ENCODE results near the gene DYNLT4. TPM values are rescaled to one million over a fixed set of nuclear protein-coding genes. Genes with fewer than 3 reads are reported as not detected.

Gene DYNLT4
- total RNA-seq, 4 donors from 2014 or later = 2.4 TPM; not detected in 3

- TF ChIP-seq, protein P1, sequence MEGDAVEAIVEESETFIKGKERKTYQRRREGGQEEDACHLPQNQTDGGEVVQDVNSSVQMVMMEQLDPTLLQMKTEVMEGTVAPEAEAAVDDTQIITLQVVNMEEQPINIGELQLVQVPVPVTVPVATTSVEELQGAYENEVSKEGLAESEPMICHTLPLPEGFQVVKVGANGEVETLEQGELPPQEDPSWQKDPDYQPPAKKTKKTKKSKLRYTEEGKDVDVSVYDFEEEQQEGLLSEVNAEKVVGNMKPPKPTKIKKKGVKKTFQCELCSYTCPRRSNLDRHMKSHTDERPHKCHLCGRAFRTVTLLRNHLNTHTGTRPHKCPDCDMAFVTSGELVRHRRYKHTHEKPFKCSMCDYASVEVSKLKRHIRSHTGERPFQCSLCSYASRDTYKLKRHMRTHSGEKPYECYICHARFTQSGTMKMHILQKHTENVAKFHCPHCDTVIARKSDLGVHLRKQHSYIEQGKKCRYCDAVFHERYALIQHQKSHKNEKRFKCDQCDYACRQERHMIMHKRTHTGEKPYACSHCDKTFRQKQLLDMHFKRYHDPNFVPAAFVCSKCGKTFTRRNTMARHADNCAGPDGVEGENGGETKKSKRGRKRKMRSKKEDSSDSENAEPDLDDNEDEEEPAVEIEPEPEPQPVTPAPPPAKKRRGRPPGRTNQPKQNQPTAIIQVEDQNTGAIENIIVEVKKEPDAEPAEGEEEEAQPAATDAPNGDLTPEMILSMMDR (IDR thresholded peaks at IDR 0.05) = no peak
- peak in 1 of 2 donors; percentile 74 for DNase-seq (ENCODE audit: low spot score in 2 of 2)
- intact Hi-C loops (cut with DNase I; ENCODE audit: low total_unique reads) = loop anchor here (5.0 kb wide), 1 partner anchor 214 kb away; no protein-coding TSS in a partner anchor
- WGBS, 2 donors = 78 to 90% methylated on average over 9 of the region's 9 CpGs
- H3K4me3 ChIP-seq (ENCODE audit: low read depth, poor library complexity, severe bottlenecking) = no peak overlapping the region
These were observed 14.2 kb downstream of the DYNLT4 start for GRCh38 chr1:44792736-44793502.

GRCh38 chr1:44790968-44791801, 16.0 kb downstream of the DYNLT4 start:
- H3K4me3 ChIP-seq (ENCODE audit: low read depth, poor library complexity, severe bottlenecking) = no peak overlapping the region
- TF ChIP-seq, protein P1 (IDR thresholded peaks at IDR 0.05) = no peak
- TF ChIP-seq POLR2A (IDR thresholded peaks at IDR 0.05) = no peak
- intact Hi-C loops (cut with DNase I; ENCODE audit: low total_unique reads) = loop anchor here (5.0 kb wide), 1 partner anchor 216 kb away; no protein-coding TSS in a partner anchor
- 66 to 75% methylated on average over 7 of the region's 7 CpGs for WGBS, 2 donors
- no peak for DNase-seq (ENCODE audit: low spot score in 2 of 2)

GRCh38 chr1:44788120-44788860, 18.9 kb downstream of the DYNLT4 start, which contains the start of gene BEST4:
Gene BEST4, minus strand, starts transcription at chr1:44788170. Its CDS starts 465 bp downstream, at chr1:44787705.
- WGBS, 2 donors = 84 to 91% methylated on average over 5 to 9 of the region's 9 CpGs
- intact Hi-C loops (cut with DNase I; ENCODE audit: low total_unique reads) = no loop called here
- no peak for TF ChIP-seq POLR2A (IDR thresholded peaks at IDR 0.05)
- TF ChIP-seq, protein P1 (IDR thresholded peaks at IDR 0.05) = no peak
- no peak within 1 kb of the TSS for H3K4me3 ChIP-seq (ENCODE audit: low read depth, poor library complexity, severe bottlenecking)
- no peak for DNase-seq (ENCODE audit: low spot score in 2 of 2)

DNA sequence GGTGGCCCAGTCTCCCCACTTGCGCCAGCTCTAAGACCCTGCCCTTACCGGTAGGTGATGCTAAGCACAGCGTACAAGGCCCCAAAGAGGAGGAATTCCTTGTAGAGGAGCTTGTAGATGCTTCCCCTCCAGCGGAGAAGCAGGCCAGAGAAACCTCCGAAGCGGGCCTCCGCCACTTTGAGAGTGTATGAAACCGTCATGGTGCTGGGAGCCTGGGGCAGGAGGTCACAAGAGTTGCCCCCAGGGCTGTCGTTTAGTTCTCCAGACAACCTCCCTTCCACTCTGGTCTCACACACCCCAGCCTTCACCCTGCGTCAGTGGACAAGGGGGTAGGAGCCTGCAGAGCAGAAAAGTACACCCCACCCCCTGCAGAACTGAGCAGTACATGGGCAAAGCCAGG, 19.6 kb downstream of the DYNLT4 start:
- no peak overlapping the region for H3K4me3 ChIP-seq (ENCODE audit: low read depth, poor library complexity, severe bottlenecking)
- TF ChIP-seq POLR2A (IDR thresholded peaks at IDR 0.05) = no peak
- TF ChIP-seq, protein P1 (IDR thresholded peaks at IDR 0.05) = no peak
- WGBS, 2 donors = 96 to 97% methylated on average over 10 of the region's 10 CpGs
- DNase-seq (ENCODE audit: low spot score in 2 of 2) = no peak
- intact Hi-C loops (cut with DNase I; ENCODE audit: low total_unique reads) = no loop called here

DNA sequence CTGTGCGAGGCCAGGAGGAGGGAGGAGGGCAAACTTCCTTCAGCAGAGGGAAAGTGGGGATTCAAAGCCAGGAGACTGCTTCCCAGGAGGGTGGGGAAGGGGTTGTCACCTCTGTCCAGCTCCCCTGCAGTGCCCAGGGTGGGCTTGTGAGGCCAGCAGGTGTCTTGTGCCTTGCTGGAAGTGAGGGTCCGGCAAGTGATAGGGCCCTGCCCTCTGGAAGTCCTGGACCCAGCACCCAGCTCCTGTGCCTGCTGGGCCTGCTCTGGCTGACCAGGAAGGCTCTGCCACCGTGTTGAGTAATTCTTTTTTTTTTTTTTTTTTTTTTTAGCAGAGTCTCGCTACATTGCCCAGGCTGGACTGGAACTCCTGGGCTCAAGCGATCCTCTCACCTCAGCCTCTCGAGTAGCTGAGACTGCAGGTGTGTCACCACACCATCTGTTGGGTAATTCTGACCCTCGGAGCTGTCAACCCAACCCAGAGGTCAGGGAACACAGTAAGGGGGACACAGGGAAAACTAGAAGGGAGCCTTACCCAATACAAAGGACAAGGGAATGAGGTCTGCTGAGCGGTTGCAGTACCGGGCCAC, 20.2 kb downstream of the DYNLT4 start:
- DNase-seq (ENCODE audit: low spot score in 2 of 2) = no peak
- no peak for TF ChIP-seq POLR2A (IDR thresholded peaks at IDR 0.05)
- TF ChIP-seq, protein P1 (IDR thresholded peaks at IDR 0.05) = no peak
- intact Hi-C loops (cut with DNase I; ENCODE audit: low total_unique reads) = no loop called here
- whole genome bisulfite sequencing, 2 donors = 81 to 84% methylated on average over 9 of the region's 9 CpGs
- no peak overlapping the region for H3K4me3 ChIP-seq (ENCODE audit: low read depth, poor library complexity, severe bottlenecking)
